Keratinocyte (primary cell): ENCODE measurements around the gene ZBTB39. TPM values are rescaled to one million over a fixed set of nuclear protein-coding genes. Genes with fewer than 3 reads are reported as not detected.

Source experiments
- DNase-seq: peaks from one replicate; pipeline ENCODE4 v3.0.0-alpha.2; 2011; ENCODE audit warnings: low read depth, missing footprints, low spot score
- FAIRE-seq: peaks from 2 replicates; lab custom pipeline; 2011; peaks lifted over from hg19 to GRCh38; lab: Jason Lieb, UNC
- H2AFZ ChIP-seq: 2 replicates; pipeline ENCODE4 v1.6.0; 2012; ENCODE audit warnings: low read length, control low read depth, inconsistent platforms; ENCODE audit not compliant: control insufficient read depth
- H3K27ac ChIP-seq: 2 replicates; pipeline ENCODE4 v1.5.1; 2011; ENCODE audit warnings: low read length; ENCODE audit not compliant: control insufficient read depth, insufficient read depth
- H3K27me3 ChIP-seq: 3 replicates; pipeline ENCODE4 v1.6.0; 2011; ENCODE audit warnings: low read length; ENCODE audit not compliant: control insufficient read depth, insufficient read depth; ENCODE audit errors: extremely low read depth
- H3K36me3 ChIP-seq, 2 experiments: 2 replicates in 1 of 2; 3 replicates in 1 of 2; pipeline ENCODE4 v1.5.1; 2011; ENCODE audit warnings: low read length in 2 of 2, mild to moderate bottlenecking in 1 of 2; ENCODE audit not compliant: control insufficient read depth in 2 of 2, insufficient read depth in 2 of 2; ENCODE audit errors: extremely low read depth in 1 of 2
- H3K4me1 ChIP-seq: 3 replicates; pipeline ENCODE4 v1.5.1; 2011; ENCODE audit warnings: low read length; ENCODE audit not compliant: control insufficient read depth, insufficient read depth; ENCODE audit errors: extremely low read depth
- H3K4me2 ChIP-seq: 3 replicates; pipeline ENCODE4 v1.6.0; 2011; ENCODE audit warnings: low read depth, low read length; ENCODE audit not compliant: control insufficient read depth, insufficient read depth; ENCODE audit errors: extremely low read depth
- H3K4me3 ChIP-seq, 3 experiments: fragments of 200-600 bp in 1 of 3; sonication (generic) in 1 of 3; 2 replicates in 2 of 3; 3 replicates in 1 of 3; pipeline ENCODE4 v1.5.1; 2011 to 2016; ENCODE audit warnings: low read length in 3 of 3, mild to moderate bottlenecking in 3 of 3, control low read depth in 2 of 3, inconsistent platforms in 1 of 3, low read depth in 1 of 3, mixed read lengths in 1 of 3, mixed run types in 1 of 3, moderate library complexity in 1 of 3; ENCODE audit not compliant: control insufficient read depth in 2 of 3, insufficient read depth in 2 of 3; ENCODE audit errors: extremely low read depth in 1 of 3
- H3K79me2 ChIP-seq: 2 replicates; pipeline ENCODE4 v1.6.0; 2012; ENCODE audit warnings: low read length; ENCODE audit not compliant: control insufficient read depth, insufficient read depth
- H3K9ac ChIP-seq: 3 replicates; pipeline ENCODE4 v1.6.0; 2011; ENCODE audit warnings: low read length; ENCODE audit not compliant: control insufficient read depth, insufficient read depth; ENCODE audit errors: extremely low read depth
- H3K9me1 ChIP-seq: 3 replicates; pipeline ENCODE4 v1.6.0; 2011; ENCODE audit warnings: low read length; ENCODE audit not compliant: control insufficient read depth, insufficient read depth; ENCODE audit errors: extremely low read depth
- H3K9me3 ChIP-seq: 2 replicates; pipeline ENCODE4 v1.5.1; 2012; ENCODE audit warnings: low read depth, low read length; ENCODE audit not compliant: control insufficient read depth
- H4K20me1 ChIP-seq: 3 replicates; pipeline ENCODE4 v1.6.0; 2011; ENCODE audit warnings: low read length; ENCODE audit not compliant: control insufficient read depth, insufficient read depth; ENCODE audit errors: extremely low read depth
- EZH2 ChIP-seq: IDR thresholded peaks from one replicate; pipeline ENCODE4 v1.6.1; 2012; ENCODE audit warnings: inconsistent platforms, mild to moderate bottlenecking, low read length, moderate library complexity
- dilution Hi-C: fragments of 300-500 bp; cut with MboI; formaldehyde crosslinking; loops from one replicate; pipeline ENCODE4 v1.7.0; 2020; ENCODE audit warnings: low sequenced_read_pairs; ENCODE audit not compliant: extremely low pct_ligation_motif_present
- polyA plus RNA-seq, 5 experiments: library from polyadenylated mRNA; depleted of rRNA in 3 of 5; stranded (reverse) in 3 of 5; stranded (forward) in 1 of 5; unstranded in 1 of 5; fragments of >200 nt; gene quantifications; 1 replicate in 1 of 5; 2 replicates in 3 of 5; 3 replicates in 1 of 5; pipeline versions ENCODE4 v1.2.1 to v1.2.3, GENCODE V29; 2011 to 2012; ENCODE audit warnings: missing spikeins in 2 of 5, low read depth in 1 of 5, low replicate concordance in 1 of 5
- TF ChIP-seq, protein P1 (sequence below), 3 experiments: IDR thresholded peaks in 1 of 3; conservative IDR thresholded peaks in 1 of 3; optimal IDR thresholded peaks in 1 of 3; 2 replicates in 2 of 3; 3 replicates in 1 of 3; pipeline versions ENCODE3 to v1.5.1; 2011; ENCODE audit warnings: low read length in 3 of 3, mild to moderate bottlenecking in 3 of 3, moderate library complexity in 2 of 3, control low read depth in 1 of 3, inconsistent platforms in 1 of 3; ENCODE audit not compliant: insufficient read depth in 2 of 3; ENCODE audit errors: extremely low read depth in 1 of 3

The ZBTB39 gene
- polyA plus RNA-seq, 1 donor (not counting 4 experiments of a cell fraction or from before 2014, with no cell fraction given), result 4.1 TPM

- H3K4me1 ChIP-seq, result no peaks in the 10 kb centered on the region
- H3K27ac ChIP-seq, result no peak overlapping the region
- no peak overlapping the region for H3K4me3 ChIP-seq
- peaks cover 15 to 21% of the 10 kb centered on the region in 2 experiments for H3K36me3 ChIP-seq
- H3K9me3 ChIP-seq, result no peaks in the 10 kb centered on the region
- H3K79me2 ChIP-seq, result peaks cover 8% of the 10 kb centered on the region
- no peaks in the 10 kb centered on the region for H3K9me1 ChIP-seq
- TF ChIP-seq EZH2, result no peak
- TF ChIP-seq, protein P1, sequence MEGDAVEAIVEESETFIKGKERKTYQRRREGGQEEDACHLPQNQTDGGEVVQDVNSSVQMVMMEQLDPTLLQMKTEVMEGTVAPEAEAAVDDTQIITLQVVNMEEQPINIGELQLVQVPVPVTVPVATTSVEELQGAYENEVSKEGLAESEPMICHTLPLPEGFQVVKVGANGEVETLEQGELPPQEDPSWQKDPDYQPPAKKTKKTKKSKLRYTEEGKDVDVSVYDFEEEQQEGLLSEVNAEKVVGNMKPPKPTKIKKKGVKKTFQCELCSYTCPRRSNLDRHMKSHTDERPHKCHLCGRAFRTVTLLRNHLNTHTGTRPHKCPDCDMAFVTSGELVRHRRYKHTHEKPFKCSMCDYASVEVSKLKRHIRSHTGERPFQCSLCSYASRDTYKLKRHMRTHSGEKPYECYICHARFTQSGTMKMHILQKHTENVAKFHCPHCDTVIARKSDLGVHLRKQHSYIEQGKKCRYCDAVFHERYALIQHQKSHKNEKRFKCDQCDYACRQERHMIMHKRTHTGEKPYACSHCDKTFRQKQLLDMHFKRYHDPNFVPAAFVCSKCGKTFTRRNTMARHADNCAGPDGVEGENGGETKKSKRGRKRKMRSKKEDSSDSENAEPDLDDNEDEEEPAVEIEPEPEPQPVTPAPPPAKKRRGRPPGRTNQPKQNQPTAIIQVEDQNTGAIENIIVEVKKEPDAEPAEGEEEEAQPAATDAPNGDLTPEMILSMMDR (optimal IDR thresholded peaks at IDR 0.05 in 1 of 3, IDR thresholded peaks at IDR 0.05 in 1 of 3, conservative IDR thresholded peaks at IDR 0.05 in 1 of 3; ENCODE audit: extremely low read depth in 1 of 3, insufficient read depth in 2 of 3, low read length in 3 of 3), result no peak
- H4K20me1 ChIP-seq, result no peaks in the 10 kb centered on the region
- dilution Hi-C loops, result no loop called here
- FAIRE-seq, result no peak
- H3K4me2 ChIP-seq, result no peak overlapping the region
- H3K27me3 ChIP-seq, result no peaks in the 10 kb centered on the region
- H3K9ac ChIP-seq, result no peak overlapping the region
- no peak overlapping the region for H2AFZ ChIP-seq
- no peak for DNase-seq
Observed at GRCh38 chr12:56998981-56999380, 7.4 kb downstream of the ZBTB39 start.

DNA sequence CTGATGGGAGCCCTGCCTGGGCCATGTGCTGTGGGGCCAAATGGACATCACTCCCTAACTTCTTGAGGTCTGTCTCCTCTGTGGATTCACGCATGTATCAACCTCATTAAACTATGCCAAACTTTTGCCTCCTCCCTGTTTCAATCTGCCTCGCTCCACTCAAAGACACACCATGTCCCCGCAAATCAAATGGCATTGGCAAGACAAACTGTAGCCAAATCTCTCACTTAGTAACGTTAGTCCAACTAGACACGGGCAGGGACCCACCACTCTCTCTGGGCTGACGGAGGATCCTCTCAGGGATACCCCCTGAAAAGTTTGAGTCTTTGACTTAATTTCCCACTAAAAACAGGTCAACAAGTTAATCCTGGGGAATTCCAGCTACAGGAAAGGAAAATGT is 8.0 kb downstream of the ZBTB39 start:
- H3K4me3 ChIP-seq, result no peak overlapping the region
- no peaks in the 10 kb centered on the region for H3K4me1 ChIP-seq
- no peak overlapping the region for H3K4me2 ChIP-seq
- H3K36me3 ChIP-seq, result peaks cover 11 to 14% of the 10 kb centered on the region in 2 experiments
- H3K9ac ChIP-seq, result no peak overlapping the region
- H2AFZ ChIP-seq, result no peak overlapping the region
- H3K9me1 ChIP-seq, result no peaks in the 10 kb centered on the region
- H3K27ac ChIP-seq, result no peak overlapping the region
- H3K9me3 ChIP-seq, result no peaks in the 10 kb centered on the region
- H3K79me2 ChIP-seq, result peaks cover 6% of the 10 kb centered on the region
- dilution Hi-C loops, result no loop called here
- TF ChIP-seq, protein P1 (optimal IDR thresholded peaks at IDR 0.05 in 1 of 3, IDR thresholded peaks at IDR 0.05 in 1 of 3, conservative IDR thresholded peaks at IDR 0.05 in 1 of 3; ENCODE audit: extremely low read depth in 1 of 3, insufficient read depth in 2 of 3, low read length in 3 of 3), result no peak
- no peak for TF ChIP-seq EZH2
- no peaks in the 10 kb centered on the region for H4K20me1 ChIP-seq
- FAIRE-seq (no peak), DNase-seq (no peak)
- no peaks in the 10 kb centered on the region for H3K27me3 ChIP-seq
